GM12874 (cell line): Measurements from ENCODE around the gene DRG2.

Experiments
- CTCF ChIP-seq: IDR thresholded peaks from 2 replicates; pipeline ENCODE4 v1.5.1; 2011; ENCODE audit warnings: low read depth, mild to moderate bottlenecking, control low read depth, low read length, moderate library complexity; ENCODE audit not compliant: insufficient read depth

DRG2 gene

DNA sequence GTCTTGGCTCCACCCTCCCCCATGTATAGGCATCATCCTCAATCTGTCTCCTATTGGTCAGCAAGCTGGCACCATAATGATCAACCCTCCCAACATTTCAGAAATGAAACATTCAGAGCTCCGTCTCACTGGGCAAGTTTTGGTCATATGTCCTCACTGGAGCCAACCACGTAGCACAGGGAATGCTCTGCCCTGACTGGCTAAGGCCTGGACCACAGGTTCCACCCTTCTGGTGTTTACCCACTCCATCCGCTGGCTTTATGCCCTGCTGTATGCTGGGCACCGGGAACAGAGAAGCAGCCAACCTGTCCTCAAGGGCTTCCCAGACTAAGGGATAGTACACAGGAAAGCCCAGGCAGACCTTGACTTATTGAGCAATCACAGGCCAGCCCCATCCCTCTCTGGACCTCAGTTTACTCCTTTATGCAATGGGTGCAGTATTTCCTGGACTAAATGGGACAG is 41.3 kb downstream of the DRG2 start:
- no peak for TF ChIP-seq CTCF

DNA sequence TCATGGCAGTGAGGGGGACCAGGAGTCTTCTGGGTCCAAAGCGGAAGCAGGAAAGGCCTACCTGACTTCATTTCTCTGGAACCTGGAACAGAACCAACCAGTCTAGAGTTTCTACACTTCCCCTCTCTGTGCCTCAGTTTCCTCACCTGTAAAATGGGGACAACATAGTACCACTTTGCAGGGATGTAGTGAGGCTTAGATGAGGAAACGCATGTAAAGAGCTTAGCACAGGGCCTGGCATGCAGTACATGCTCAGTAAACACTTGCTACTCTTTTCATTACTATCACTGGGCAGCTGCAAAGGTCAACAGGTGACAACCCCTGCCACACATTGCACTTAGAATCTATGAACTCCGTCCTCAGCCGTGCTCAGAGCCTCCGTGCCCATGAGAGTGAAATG is 45.0 kb downstream of the DRG2 start:
- TF ChIP-seq CTCF: no peak

DNA sequence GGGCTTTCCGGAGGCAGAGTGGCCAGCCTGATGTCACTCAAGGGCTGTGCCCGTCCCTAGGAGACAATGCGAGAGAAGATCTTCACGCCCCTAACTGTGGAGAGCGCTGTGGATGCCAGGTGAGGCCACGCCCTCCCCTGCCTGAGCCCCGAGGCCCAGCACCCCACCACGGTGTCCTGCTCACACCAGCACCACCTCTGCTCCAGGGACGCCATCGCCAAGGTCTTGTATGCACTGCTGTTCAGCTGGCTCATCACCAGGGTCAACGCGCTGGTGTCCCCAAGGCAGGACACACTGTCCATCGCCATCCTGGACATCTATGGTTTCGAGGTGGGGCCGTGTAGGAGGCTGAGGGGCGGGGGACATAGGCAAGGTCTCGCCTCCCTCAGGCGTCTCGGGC is 48.6 kb downstream of the DRG2 start:
- TF ChIP-seq CTCF: no peak

DNA sequence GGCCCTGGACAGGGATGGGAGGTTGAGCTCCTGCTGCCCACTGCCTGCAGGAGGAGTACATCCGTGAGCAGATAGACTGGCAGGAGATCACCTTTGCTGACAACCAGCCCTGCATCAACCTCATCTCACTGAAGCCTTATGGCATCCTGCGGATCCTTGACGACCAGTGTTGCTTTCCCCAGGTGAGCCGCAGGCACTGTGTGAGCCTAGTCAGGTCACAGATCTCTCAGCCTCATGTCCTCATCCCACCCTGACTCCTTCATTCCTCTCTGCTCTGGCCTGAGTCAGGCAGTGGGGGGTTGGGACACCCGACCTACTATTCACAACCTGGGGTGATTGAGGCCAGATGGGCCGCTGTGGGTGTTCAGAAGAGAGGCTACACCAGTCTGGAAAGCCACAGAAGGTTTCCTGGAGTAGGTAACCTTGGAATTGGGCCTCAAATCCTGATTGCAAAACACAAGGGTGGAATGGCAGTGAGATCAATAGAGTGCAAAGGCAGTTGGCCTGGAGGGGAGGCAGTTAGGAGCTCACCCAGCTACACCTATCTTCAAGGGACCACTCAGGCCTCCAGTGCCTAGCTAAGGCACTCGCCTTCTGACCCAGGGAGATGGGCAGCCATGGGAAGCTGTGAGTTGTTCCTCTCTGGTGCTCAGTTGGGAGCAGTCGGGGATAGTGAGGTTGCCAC is 50.5 kb downstream of the DRG2 start:
- TF ChIP-seq CTCF: no peak

- no peak for TF ChIP-seq CTCF
Observed at GRCh38 chr17:18139092-18139491, 51.3 kb downstream of the DRG2 start.

GRCh38 chr17:18139498-18139897 is 51.8 kb downstream of the DRG2 start:
- no peak for TF ChIP-seq CTCF

DNA sequence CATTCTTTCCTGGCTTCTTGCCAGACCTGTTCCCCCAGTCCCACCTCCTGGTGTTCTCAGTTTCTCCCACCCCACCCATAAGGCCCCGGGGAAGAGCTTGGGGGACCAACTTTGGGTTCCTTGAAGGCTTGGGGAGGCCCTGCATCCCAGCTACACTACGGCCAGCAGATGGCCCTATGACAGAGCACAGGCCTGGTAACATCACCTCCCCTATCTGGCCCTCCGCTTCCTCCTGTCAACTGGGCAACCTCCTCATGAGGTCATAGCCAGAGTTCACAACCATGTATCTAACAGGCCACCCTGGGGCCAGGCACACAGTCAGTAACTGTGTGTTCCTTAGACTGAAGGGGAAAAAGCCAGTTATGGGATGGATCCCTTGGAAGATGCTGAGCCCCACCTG is 52.2 kb downstream of the DRG2 start:
- TF ChIP-seq CTCF: peak; percentile 39
